Liver (tissue), 9 donors: Measurements from ENCODE around the gene SOCS2. TPM values are rescaled to one million over a fixed set of nuclear protein-coding genes. Genes with fewer than 3 reads are reported as not detected.
A peak's percentile ranks its signal among the peaks of the same experiment; 100 is the strongest.
"Not testable (repeated sequence)": the region's sequence is repeated elsewhere in the genome, so short reads cannot be mapped to it uniquely, and the experiment has no call there.

Experiments
- DNase-seq: peaks from one replicate; pipeline ENCODE4 v3.0.0-alpha.2; 2017; ENCODE audit warnings: low spot score
- H3K27ac ChIP-seq, 2 donors: one replicate each; pipeline ENCODE4 v1.7.0; 2013; ENCODE audit warnings: inconsistent platforms in 2 of 2, low read length in 2 of 2, control low read depth in 1 of 2, low read depth in 1 of 2, mild to moderate bottlenecking in 1 of 2
- H3K27me3 ChIP-seq, 4 donors: one replicate each; pipeline versions ENCODE4 v1.6.1 to v1.7.0; 2013; ENCODE audit warnings: low read length in 3 of 4, inconsistent platforms in 1 of 4, mild to moderate bottlenecking in 1 of 4, moderate library complexity in 1 of 4; ENCODE audit not compliant: control insufficient read depth in 4 of 4, insufficient read depth in 4 of 4
- H3K36me3 ChIP-seq, 4 donors: one replicate each; pipeline versions ENCODE4 v1.6.1 to v1.7.0; 2013; ENCODE audit warnings: low read length in 3 of 4, mild to moderate bottlenecking in 3 of 4, low read depth in 1 of 4, moderate library complexity in 1 of 4; ENCODE audit not compliant: control insufficient read depth in 4 of 4, insufficient read depth in 3 of 4
- H3K4me1 ChIP-seq, 4 donors: one replicate each; pipeline versions ENCODE4 v1.6.1 to v1.7.0; 2013; ENCODE audit warnings: low read length in 3 of 4, mild to moderate bottlenecking in 3 of 4, moderate library complexity in 1 of 4; ENCODE audit not compliant: control insufficient read depth in 4 of 4, insufficient read depth in 4 of 4
- H3K4me3 ChIP-seq, 3 donors: one replicate each; pipeline versions ENCODE4 v1.6.1 to v1.7.0; 2013; ENCODE audit warnings: low read length in 3 of 3, control low read depth in 1 of 3, low read depth in 1 of 3, mild to moderate bottlenecking in 1 of 3
- H3K9ac ChIP-seq, 2 donors: one replicate each; pipeline ENCODE4 v1.7.0; 2013; ENCODE audit warnings: low read length in 2 of 2, mild to moderate bottlenecking in 2 of 2, moderate library complexity in 2 of 2, control low read depth in 1 of 2, low read depth in 1 of 2
- H3K9me3 ChIP-seq, 4 donors: one replicate each; pipeline versions ENCODE4 v1.6.1 to v1.7.0; 2013; ENCODE audit warnings: low read length in 3 of 4; ENCODE audit not compliant: control insufficient read depth in 4 of 4
- EGR1 ChIP-seq, 2 donors: IDR thresholded peaks; 2 replicates each; pipeline ENCODE4 v1.6.1; 2016 to 2018; ENCODE audit warnings: antibody characterized with exemption in 2 of 2, low read depth in 2 of 2
- FOXA1 ChIP-seq: IDR thresholded peaks from 2 replicates; pipeline ENCODE4 v1.6.1; 2016; ENCODE audit warnings: antibody characterized with exemption
- FOXA2 ChIP-seq: IDR thresholded peaks from 2 replicates; pipeline ENCODE4 v1.6.1; 2016; ENCODE audit warnings: antibody characterized with exemption
- GABPA ChIP-seq, 2 donors: IDR thresholded peaks in 1 of 2; conservative IDR thresholded peaks in 1 of 2; 2 replicates each; pipeline ENCODE4 v1.6.1; 2016; ENCODE audit warnings: antibody characterized with exemption in 2 of 2, mild to moderate bottlenecking in 1 of 2, moderate library complexity in 1 of 2
- HNF4A ChIP-seq, 2 donors: conservative IDR thresholded peaks; 2 replicates each; pipeline ENCODE4 v1.6.1; 2016; ENCODE audit warnings: antibody characterized with exemption in 2 of 2, mild to moderate bottlenecking in 2 of 2
- JUND ChIP-seq, 2 donors: IDR thresholded peaks; 2 replicates each; pipeline ENCODE4 v1.6.1; 2016; ENCODE audit warnings: antibody characterized with exemption in 2 of 2
- NR2F2 ChIP-seq: IDR thresholded peaks from 2 replicates; pipeline ENCODE4 v1.6.1; 2016; ENCODE audit warnings: antibody characterized with exemption
- RAD21 ChIP-seq, 2 donors: IDR thresholded peaks; 2 replicates each; pipeline ENCODE4 v1.6.1; 2016; ENCODE audit warnings: antibody characterized with exemption in 2 of 2, mild to moderate bottlenecking in 2 of 2
- YY1 ChIP-seq: IDR thresholded peaks from 2 replicates; pipeline ENCODE4 v1.6.1; 2016; ENCODE audit warnings: antibody characterized with exemption, mild to moderate bottlenecking
- WGBS: extraction: QIAGEN DNeasy Blood & Tissue Kit; methylation state at CpG from one replicate; pipeline ENCODE4 v1.1.7; 2013; 5-methylcytosine and 5-hydroxymethylcytosine counted together
- polyA plus RNA-seq, 2 donors: library from polyadenylated mRNA; stranded (reverse) in 1 of 2; unstranded in 1 of 2; fragments of 200-250 nt in 1 of 2; fragments of >200 nt in 1 of 2; fragmentation: Nextera tagmentation in 1 of 2; extraction: Ambion mirVana in 1 of 2; gene quantifications; one replicate each; pipeline versions ENCODE4 v1.2.1 to v1.2.3, GENCODE V29; 2013 to 2015
- total RNA-seq, 2 donors: library from RNA; depleted of rRNA; stranded (reverse); fragments of >200 nt; gene quantifications; one replicate each; pipeline ENCODE4 v1.2.3, GENCODE V29; 2014
- TF ChIP-seq, protein P1 (sequence below): IDR thresholded peaks from 2 replicates; pipeline ENCODE4 v1.6.1; 2016; ENCODE audit warnings: antibody characterized with exemption, mild to moderate bottlenecking
- TF ChIP-seq, protein P2 (sequence below): IDR thresholded peaks from 2 replicates; pipeline ENCODE4 v1.6.1; 2016; ENCODE audit warnings: antibody characterized with exemption
- TF ChIP-seq, protein P3 (sequence below): fragments of 150-350 bp; IDR thresholded peaks from 2 replicates; pipeline ENCODE4 v1.5.1; 2017; ENCODE audit warnings: improper control_type of control experiment, low read depth, low read length; ENCODE audit not compliant: missing input control
- TF ChIP-seq, protein P4 (sequence below): IDR thresholded peaks from 2 replicates; pipeline ENCODE4 v1.6.1; 2016; ENCODE audit warnings: antibody characterized with exemption
- TF ChIP-seq, protein P5 (sequence below): IDR thresholded peaks from 2 replicates; pipeline ENCODE4 v1.6.1; 2016; ENCODE audit warnings: antibody characterized with exemption
- donor health status: healthy.
- donor health status: healthy.
- donor health status: healthy.
- donor health status: healthy.
- donor health status: healthy.

SOCS2 gene
- total and polyA plus RNA-seq, 4 donors = 7.0 to 66.3 (median 34.4) TPM

DNA sequence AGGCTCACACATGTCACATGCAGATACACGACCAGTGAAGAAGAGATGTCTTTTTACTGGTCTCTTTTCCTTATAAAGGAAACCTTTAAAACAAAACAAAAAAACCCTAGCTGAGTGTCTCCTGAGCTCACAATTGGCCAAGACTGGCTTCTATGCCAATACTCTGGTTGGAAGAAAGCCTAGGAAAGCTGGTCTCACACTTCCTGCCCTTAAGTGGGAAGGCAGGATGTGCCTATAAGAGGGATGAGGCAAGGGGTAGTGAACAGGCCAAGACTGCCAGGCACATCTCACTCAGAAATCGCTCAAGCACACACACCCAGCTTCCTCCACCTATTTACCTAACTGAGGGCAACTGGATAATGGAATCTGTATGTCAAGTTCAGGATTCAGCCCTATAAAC is 50.0 kb downstream of the SOCS2 start (continued):
- TF ChIP-seq, protein P1, sequence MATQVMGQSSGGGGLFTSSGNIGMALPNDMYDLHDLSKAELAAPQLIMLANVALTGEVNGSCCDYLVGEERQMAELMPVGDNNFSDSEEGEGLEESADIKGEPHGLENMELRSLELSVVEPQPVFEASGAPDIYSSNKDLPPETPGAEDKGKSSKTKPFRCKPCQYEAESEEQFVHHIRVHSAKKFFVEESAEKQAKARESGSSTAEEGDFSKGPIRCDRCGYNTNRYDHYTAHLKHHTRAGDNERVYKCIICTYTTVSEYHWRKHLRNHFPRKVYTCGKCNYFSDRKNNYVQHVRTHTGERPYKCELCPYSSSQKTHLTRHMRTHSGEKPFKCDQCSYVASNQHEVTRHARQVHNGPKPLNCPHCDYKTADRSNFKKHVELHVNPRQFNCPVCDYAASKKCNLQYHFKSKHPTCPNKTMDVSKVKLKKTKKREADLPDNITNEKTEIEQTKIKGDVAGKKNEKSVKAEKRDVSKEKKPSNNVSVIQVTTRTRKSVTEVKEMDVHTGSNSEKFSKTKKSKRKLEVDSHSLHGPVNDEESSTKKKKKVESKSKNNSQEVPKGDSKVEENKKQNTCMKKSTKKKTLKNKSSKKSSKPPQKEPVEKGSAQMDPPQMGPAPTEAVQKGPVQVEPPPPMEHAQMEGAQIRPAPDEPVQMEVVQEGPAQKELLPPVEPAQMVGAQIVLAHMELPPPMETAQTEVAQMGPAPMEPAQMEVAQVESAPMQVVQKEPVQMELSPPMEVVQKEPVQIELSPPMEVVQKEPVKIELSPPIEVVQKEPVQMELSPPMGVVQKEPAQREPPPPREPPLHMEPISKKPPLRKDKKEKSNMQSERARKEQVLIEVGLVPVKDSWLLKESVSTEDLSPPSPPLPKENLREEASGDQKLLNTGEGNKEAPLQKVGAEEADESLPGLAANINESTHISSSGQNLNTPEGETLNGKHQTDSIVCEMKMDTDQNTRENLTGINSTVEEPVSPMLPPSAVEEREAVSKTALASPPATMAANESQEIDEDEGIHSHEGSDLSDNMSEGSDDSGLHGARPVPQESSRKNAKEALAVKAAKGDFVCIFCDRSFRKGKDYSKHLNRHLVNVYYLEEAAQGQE = no peak
- TF ChIP-seq RAD21 (IDR thresholded peaks at IDR 0.05) (no peak), HNF4A (conservative IDR thresholded peaks at IDR 0.05) (no peak)
- TF ChIP-seq, protein P2, sequence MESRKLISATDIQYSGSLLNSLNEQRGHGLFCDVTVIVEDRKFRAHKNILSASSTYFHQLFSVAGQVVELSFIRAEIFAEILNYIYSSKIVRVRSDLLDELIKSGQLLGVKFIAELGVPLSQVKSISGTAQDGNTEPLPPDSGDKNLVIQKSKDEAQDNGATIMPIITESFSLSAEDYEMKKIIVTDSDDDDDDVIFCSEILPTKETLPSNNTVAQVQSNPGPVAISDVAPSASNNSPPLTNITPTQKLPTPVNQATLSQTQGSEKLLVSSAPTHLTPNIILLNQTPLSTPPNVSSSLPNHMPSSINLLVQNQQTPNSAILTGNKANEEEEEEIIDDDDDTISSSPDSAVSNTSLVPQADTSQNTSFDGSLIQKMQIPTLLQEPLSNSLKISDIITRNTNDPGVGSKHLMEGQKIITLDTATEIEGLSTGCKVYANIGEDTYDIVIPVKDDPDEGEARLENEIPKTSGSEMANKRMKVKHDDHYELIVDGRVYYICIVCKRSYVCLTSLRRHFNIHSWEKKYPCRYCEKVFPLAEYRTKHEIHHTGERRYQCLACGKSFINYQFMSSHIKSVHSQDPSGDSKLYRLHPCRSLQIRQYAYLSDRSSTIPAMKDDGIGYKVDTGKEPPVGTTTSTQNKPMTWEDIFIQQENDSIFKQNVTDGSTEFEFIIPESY = no peak

DNA sequence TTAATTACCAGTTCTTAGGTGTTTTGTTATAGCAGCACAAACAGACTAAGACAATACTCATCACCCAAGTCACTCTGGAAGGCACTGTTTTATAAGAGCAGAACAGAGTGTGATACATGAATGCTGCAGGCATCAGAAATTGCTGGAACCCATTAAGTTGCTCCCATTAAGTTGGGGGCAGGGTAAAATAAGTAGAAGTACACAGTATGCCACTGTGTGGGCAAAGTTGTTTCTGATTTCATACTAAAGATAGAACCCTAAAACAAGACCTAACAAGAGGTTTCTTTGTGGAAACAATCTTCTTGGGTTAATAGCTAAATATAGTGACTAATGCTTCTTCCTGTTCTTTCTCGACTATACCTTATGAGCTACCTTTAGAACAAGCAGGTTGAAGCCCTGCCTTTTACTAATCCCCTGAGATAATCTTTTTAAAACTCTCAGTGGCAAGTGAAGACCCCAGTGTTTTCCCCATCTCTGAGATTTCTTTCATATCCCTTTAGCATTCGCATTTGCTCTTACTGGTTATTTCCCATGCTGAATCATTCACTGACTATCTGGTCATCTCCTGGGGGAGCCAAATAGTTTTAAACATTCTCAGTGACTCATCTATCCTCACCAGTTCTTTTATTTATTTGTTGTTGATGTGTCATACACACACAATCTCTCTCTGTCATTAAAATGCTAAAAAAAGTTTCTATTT is 52.3 kb downstream of the SOCS2 start:
- H3K36me3 ChIP-seq = no peaks in the 10 kb centered on the region
- no peak for DNase-seq
- 83% methylated on average over 2 of the region's 2 CpGs for WGBS
- H3K4me1 ChIP-seq = no peaks in the 10 kb centered on the region
- TF ChIP-seq EGR1 (IDR thresholded peaks at IDR 0.05; ENCODE audit: low read depth in 2 of 2) (no peak), JUND (IDR thresholded peaks at IDR 0.05) (peak in 1 of 2 donors; percentile 11)
- no peaks in the 10 kb centered on the region for H3K9me3 ChIP-seq
- H3K27me3 ChIP-seq = no peaks in the 10 kb centered on the region
- H3K4me3 ChIP-seq = no peak overlapping the region
- H3K27ac ChIP-seq = no peak overlapping the region
- no peak overlapping the region for H3K9ac ChIP-seq

DNA sequence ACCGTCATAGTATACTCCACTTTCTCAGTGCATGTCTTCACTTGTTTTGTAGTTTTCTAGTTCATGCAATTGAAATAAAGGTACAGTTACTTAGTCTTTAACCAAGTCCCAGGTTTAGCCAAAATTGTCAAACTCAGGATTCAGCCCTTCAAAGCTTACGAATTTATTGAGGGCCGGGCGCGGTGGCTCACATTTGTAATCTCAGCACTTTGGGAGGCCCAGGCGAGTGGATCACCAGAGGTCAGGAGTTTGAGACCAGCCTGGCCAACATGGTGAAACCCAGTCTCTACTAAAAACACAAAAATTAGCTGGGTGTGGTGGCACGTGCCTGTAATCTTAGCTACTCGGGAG is 52.8 kb downstream of the SOCS2 start:
- not testable (repeated sequence) for H3K36me3 ChIP-seq, H3K27ac ChIP-seq, H3K4me3 ChIP-seq, H3K4me1 ChIP-seq, H3K9ac ChIP-seq, H3K9me3 ChIP-seq, DNase-seq, H3K27me3 ChIP-seq
- 93% methylated on average over 8 of the region's 8 CpGs for WGBS

DNA sequence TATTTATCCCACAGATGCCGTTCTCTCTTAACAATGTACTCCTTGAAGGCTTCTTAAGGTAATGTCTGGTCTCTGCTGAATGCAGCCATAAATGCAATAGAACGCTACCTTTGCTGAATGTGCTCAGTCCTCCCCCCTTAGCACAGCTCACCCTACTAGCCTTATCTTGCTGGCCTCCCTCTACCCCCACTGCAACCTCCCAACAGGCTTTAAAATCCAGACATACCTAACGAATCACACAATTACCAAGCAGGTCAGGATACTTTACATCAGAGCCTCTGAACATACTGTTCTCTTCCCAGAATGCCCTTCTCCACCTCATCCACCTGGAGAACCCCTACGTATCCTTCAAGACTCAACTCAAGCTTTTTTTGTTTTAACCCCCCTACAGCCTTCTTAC is 53.7 kb downstream of the SOCS2 start:
- H3K9me3 ChIP-seq = no peaks in the 10 kb centered on the region
- no peak for TF ChIP-seq FOXA2
- TF ChIP-seq, protein P2 = no peak
- TF ChIP-seq, protein P3, sequence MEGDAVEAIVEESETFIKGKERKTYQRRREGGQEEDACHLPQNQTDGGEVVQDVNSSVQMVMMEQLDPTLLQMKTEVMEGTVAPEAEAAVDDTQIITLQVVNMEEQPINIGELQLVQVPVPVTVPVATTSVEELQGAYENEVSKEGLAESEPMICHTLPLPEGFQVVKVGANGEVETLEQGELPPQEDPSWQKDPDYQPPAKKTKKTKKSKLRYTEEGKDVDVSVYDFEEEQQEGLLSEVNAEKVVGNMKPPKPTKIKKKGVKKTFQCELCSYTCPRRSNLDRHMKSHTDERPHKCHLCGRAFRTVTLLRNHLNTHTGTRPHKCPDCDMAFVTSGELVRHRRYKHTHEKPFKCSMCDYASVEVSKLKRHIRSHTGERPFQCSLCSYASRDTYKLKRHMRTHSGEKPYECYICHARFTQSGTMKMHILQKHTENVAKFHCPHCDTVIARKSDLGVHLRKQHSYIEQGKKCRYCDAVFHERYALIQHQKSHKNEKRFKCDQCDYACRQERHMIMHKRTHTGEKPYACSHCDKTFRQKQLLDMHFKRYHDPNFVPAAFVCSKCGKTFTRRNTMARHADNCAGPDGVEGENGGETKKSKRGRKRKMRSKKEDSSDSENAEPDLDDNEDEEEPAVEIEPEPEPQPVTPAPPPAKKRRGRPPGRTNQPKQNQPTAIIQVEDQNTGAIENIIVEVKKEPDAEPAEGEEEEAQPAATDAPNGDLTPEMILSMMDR = no peak
- TF ChIP-seq, protein P4, sequence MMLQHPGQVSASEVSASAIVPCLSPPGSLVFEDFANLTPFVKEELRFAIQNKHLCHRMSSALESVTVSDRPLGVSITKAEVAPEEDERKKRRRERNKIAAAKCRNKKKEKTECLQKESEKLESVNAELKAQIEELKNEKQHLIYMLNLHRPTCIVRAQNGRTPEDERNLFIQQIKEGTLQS = no peak
- TF ChIP-seq, protein P5, sequence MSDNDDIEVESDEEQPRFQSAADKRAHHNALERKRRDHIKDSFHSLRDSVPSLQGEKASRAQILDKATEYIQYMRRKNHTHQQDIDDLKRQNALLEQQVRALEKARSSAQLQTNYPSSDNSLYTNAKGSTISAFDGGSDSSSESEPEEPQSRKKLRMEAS = no peak
- TF ChIP-seq NR2F2 = no peak
- TF ChIP-seq HNF4A (conservative IDR thresholded peaks at IDR 0.05) = no peak
- TF ChIP-seq JUND (IDR thresholded peaks at IDR 0.05) = no peak
- TF ChIP-seq GABPA (IDR thresholded peaks at IDR 0.05 in 1 of 2, conservative IDR thresholded peaks at IDR 0.05 in 1 of 2) = no peak
- no peak for TF ChIP-seq RAD21 (IDR thresholded peaks at IDR 0.05)
- no peak for TF ChIP-seq YY1
- no peak for TF ChIP-seq EGR1 (IDR thresholded peaks at IDR 0.05; ENCODE audit: low read depth in 2 of 2)
- TF ChIP-seq FOXA1 = no peak
- H3K4me3 ChIP-seq = no peak overlapping the region
- no peak for DNase-seq
- no peaks in the 10 kb centered on the region for H3K36me3 ChIP-seq
- no peaks in the 10 kb centered on the region for H3K27me3 ChIP-seq
- no peak overlapping the region for H3K27ac ChIP-seq
- H3K9ac ChIP-seq = no peak overlapping the region
- H3K4me1 ChIP-seq = no peaks in the 10 kb centered on the region
- 94% methylated on average over 4 of the region's 4 CpGs for WGBS
